HG03135 (cell line): ENCODE results near the gene LRRFIP2.

Experiments
- ATAC-seq: cut with Tn5 transposase; IDR thresholded peaks from one replicate; pipeline ENCODE4 v1.9.1; 2021; ENCODE audit warnings: mild to moderate bottlenecking, moderate library complexity; ENCODE audit not compliant: unreplicated experiment

LRRFIP2 gene

DNA sequence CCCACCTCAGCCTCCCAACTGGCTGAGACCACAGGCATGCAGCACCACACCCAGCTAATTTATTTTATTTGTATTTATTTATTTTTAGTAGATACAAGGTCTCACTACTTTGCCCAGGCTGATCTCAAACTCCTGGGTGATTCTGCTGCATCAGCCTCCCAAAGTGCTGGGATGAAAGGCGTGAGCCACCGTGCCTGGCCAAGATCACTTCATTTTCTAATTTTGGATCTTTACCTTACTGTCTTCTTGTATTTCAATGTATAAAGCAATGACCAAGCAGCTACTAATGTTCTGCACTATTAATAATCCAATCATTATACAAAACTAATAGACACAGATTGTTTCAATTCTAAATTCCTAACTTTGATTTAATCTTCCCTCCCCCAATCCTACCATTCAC is 56.2 kb downstream of the LRRFIP2 start:
- ATAC-seq = no peak

DNA sequence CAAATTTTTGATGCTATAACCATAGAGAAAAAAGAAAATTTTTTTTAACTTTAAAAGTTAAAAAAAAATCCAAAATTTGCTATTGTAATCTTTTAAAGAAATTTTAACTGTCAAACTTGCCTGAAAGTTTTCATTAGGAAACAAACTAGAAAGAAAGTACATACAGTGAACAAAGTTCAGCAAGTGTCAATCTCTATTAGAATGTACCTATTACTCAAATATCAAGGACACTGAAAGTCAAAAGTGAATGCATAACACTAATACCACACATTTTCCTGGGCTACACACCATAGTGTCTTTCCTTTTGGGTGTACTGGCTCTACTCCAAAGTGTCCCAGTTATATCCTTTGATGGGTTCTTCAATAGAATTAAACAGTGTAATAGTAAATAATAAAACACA is 56.8 kb downstream of the LRRFIP2 start:
- ATAC-seq = no peak

DNA sequence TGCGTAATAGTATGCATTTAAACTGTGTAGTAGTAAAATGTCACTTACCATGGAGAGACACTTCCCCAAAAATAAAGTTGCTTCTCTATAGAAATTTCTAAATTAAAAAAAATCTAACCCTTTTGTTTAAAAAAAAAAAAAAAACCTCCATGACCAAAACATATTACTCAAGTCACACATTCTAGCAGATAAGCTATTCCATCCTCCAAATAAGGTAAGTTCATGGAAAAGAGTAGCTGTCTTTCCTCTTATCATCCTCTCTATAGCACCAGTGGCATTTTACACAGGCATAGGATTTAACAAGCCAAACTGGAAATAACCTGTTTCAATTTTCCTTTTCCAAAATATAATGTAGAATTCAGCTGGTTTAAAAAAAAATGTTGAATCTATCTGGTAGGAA is 57.4 kb downstream of the LRRFIP2 start:
- ATAC-seq = no peak

DNA sequence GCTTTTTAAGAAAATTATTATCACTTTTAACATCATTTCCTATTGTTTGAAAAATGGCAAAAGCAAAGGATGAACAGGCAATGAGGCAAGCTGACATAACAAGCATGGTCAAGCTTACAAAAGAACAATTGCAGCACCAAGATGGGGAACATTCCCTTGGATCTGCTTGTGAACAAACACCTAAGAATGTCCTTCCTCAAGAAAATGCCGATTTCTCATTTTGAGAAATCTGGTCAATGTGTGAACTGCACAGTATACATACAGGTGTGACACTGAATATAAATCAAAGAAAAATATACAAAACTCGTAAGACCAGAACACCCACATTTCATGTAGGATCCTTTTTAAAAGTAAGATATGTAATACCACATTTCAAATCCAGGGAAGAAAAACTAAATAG is 58.9 kb downstream of the LRRFIP2 start:
- no peak for ATAC-seq

GRCh38 chr3:37114251-37115145 is 59.9 kb downstream of the LRRFIP2 start:
- ATAC-seq = no peak

GRCh38 chr3:37112987-37113386 is 61.4 kb downstream of the LRRFIP2 start:
- no peak for ATAC-seq

GRCh38 chr3:37111199-37111598 is 63.2 kb downstream of the LRRFIP2 start:
- ATAC-seq = no peak

- ATAC-seq = no peak
These were observed 66.5 kb downstream of the LRRFIP2 start for GRCh38 chr3:37107846-37108245.

- no peak for ATAC-seq
These were observed 71.1 kb downstream of the LRRFIP2 start for GRCh38 chr3:37103103-37103808.

GRCh38 chr3:37100411-37100810 is 74.0 kb downstream of the LRRFIP2 start:
- ATAC-seq = no peak

GRCh38 chr3:37099469-37099868 is 74.9 kb downstream of the LRRFIP2 start:
- ATAC-seq = no peak

GRCh38 chr3:37098884-37099283 is 75.5 kb downstream of the LRRFIP2 start:
- no peak for ATAC-seq

DNA sequence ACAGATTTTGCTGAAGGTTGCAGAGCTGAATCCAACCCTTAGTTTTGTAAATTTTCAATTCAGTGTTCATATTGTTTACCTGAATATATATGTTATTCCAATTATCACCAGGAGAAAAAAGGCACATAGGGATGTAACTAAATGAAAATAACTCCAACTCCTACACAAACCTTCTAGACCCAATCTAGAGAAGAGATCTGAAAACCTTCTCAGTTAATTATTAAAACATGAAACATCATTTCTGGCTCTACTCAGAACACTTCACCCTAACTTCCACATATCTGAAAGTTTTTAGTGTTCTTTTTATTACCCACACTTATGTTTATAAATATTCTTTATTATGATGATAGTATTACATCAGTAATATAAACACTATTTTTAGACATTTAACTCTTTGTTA is 76.6 kb downstream of the LRRFIP2 start:
- no peak for ATAC-seq

GRCh38 chr3:37096975-37097374 is 77.4 kb downstream of the LRRFIP2 start:
- ATAC-seq = no peak

GRCh38 chr3:37096288-37096687 is 78.1 kb downstream of the LRRFIP2 start:
- ATAC-seq = no peak

DNA sequence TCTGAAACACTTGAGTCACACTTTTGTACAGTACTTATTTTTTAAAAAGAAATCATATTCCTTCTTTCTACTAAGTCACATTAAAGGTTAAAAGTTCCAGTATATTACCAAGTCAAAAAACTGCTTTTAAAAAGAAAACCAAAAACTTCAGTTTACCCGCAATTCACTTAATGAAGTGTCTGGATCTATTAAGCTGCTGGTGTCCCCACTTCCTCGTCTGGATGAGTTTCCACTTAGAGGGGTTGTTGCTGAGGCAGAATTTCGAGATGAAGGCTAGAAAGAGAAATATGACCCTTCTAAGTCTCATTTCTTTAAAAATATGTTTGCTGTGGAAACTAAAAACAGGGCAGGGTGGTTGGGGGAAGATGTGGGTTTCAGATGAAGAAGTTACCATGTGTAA is 79.7 kb downstream of the LRRFIP2 start:
- no peak for ATAC-seq

- no peak for ATAC-seq
These were observed 80.9 kb downstream of the LRRFIP2 start for GRCh38 chr3:37093481-37093880.

DNA sequence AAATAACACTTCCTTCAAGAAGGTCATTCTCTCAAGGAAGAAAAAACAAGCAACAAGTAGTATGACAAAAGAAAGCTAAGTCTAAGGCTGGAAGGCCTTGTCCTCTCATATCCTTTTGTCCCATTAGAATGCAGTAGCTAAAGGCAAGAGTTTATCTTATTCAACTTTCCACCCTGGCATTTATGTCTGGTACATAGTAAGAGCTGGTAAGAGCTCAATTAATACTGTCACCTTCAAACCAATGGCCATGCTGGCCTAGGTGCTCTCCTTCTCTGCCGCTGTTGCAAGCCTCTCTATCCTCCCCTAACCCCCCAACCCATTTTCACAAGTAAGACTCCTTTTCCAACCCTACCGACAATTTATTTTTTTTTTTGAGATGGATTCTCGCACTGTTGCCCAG is 81.9 kb downstream of the LRRFIP2 start:
- no peak for ATAC-seq

DNA sequence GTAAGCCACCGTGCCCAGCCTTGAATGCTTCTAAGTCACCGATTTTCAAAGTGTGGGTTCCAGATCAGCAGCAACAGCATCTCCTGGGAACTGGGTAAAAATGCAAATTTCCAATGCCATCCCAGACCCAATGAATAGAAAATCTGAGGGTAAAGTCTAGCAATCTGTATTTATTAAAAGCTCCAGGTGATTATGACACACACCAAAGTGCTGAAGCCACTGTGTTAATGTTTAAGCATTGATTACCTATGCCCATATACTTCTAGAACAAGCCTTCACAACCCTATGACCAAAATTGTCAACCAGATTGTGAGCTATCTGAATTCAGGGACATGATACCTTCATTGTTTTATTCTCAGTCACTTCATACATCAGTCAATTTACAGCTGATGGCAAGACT is 86.5 kb downstream of the LRRFIP2 start:
- ATAC-seq = no peak

DNA sequence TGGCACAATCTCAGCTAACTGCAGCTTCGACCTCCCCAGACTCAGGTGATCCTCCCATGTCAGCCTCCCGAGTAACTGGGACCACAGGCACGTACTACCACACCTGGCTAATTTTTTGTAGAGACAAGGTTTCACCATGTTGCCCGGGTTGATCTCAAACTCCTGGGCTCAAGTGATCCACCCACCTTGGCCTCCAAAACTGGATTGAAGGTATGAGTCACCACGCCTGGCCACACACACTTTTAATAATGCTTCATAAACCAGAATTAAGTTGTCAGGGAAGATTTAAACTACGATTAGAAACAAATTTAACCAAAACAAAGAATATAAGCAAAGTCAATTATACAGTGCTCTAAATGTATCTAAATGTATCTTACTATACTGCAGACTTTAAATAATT is 87.5 kb downstream of the LRRFIP2 start:
- no peak for ATAC-seq

DNA sequence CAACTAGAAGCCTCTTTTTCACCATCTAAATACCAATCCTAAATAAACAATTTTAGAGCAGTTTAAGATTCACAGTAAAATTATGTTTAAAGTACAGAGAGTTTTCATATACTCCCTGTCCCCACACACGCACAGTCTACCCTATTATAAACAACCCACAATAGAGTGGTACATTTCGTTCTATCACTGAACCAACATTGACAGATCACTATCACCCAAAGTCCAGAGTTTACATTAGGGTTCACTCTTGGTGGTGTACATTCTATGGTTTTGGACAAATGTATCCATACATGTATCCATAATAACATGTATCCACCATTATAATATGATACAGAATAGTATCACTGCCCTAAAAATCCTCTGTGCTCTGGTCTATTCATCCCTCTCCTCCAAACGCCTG is 92.1 kb downstream of the LRRFIP2 start:
- no peak for ATAC-seq

DNA sequence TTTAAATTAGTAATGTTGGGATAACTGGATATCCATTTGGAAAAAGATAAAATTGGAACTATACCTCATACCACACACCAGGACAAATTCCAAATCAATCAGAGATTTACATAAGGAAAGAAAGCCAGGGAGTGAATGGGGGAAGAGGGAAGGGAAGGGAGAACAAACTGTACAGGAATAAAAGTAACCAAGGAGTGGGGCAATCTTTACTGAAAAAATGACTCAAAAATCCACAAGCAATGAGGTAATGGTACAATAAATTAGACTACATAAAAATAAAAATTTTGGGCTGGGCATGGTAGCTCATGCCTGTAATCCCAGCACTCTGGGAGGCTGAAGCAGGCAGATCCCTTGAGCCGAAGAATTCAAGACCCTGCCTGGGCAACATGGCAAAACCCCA is 98.4 kb downstream of the LRRFIP2 start:
- ATAC-seq = no peak
